MM.1S (cell line): ENCODE results near the gene IL3.

Experiments used
- DNase-seq: peaks from one replicate; pipeline ENCODE4 v3.0.0-alpha.2; 2015
- H2AFZ ChIP-seq: fragments of 300-600 bp; sonication (generic); 2 replicates; pipeline ENCODE4 v1.6.0; 2016; ENCODE audit warnings: antibody characterized with exemption, low read length
- H3F3A ChIP-seq: fragments of 300-600 bp; sonication (generic); 2 replicates; pipeline ENCODE4 v1.6.1; 2016; ENCODE audit warnings: mild to moderate bottlenecking, antibody characterized with exemption, low read length, moderate library complexity, mixed read lengths; ENCODE audit not compliant: insufficient read depth
- H3K27ac ChIP-seq: fragments of 300-600 bp; sonication (generic); 2 replicates; pipeline ENCODE4 v1.5.1; 2016; ENCODE audit warnings: mild to moderate bottlenecking, low read length
- H3K27me3 ChIP-seq: fragments of 300-600 bp; sonication (generic); replicated peaks from 2 replicates; pipeline ENCODE4 v1.6.0; 2016; ENCODE audit warnings: low read length; ENCODE audit not compliant: insufficient read depth
- H3K36me3 ChIP-seq: fragments of 300-600 bp; sonication (generic); replicated peaks from 2 replicates; pipeline ENCODE4 v1.6.1; 2016; ENCODE audit warnings: mild to moderate bottlenecking, low read length, mixed read lengths; ENCODE audit not compliant: insufficient read depth
- H3K4me1 ChIP-seq: fragments of 300-600 bp; sonication (generic); 2 replicates; pipeline ENCODE4 v1.6.1; 2016; ENCODE audit warnings: low read length, mixed read lengths
- H3K4me2 ChIP-seq: fragments of 300-600 bp; sonication (generic); 2 replicates; pipeline ENCODE4 v1.6.0; 2016; ENCODE audit warnings: low read depth, low read length
- H3K4me3 ChIP-seq: fragments of 300-600 bp; sonication (generic); 2 replicates; pipeline ENCODE4 v1.5.1; 2016; ENCODE audit warnings: low read length, mixed read lengths
- H3K79me2 ChIP-seq: fragments of 300-600 bp; sonication (generic); 2 replicates; pipeline ENCODE4 v1.6.1; 2016; ENCODE audit warnings: mixed run types, low read length, mixed read lengths
- H3K9ac ChIP-seq: fragments of 300-600 bp; sonication (generic); 2 replicates; pipeline ENCODE4 v1.6.1; 2016; ENCODE audit warnings: low read length, mixed read lengths
- H3K9me2 ChIP-seq: fragments of 300-600 bp; sonication (generic); replicated peaks from 2 replicates; pipeline ENCODE4 v1.6.1; 2016; ENCODE audit warnings: mild to moderate bottlenecking, low read length, mixed read lengths; ENCODE audit not compliant: insufficient read depth
- H3K9me3 ChIP-seq: fragments of 300-600 bp; sonication (generic); replicated peaks from 2 replicates; pipeline ENCODE4 v1.6.1; 2016; ENCODE audit warnings: mild to moderate bottlenecking, low read length, mixed read lengths; ENCODE audit not compliant: insufficient read depth
- H4K20me1 ChIP-seq: fragments of 300-600 bp; sonication (generic); 2 replicates; pipeline ENCODE4 v1.6.1; 2016; ENCODE audit warnings: mild to moderate bottlenecking, low read length, moderate library complexity, mixed read lengths; ENCODE audit not compliant: insufficient read depth
- CTCF ChIP-seq: fragments of 300-600 bp; sonication (generic); IDR thresholded peaks from 2 replicates; pipeline ENCODE4 v1.5.1; 2016; ENCODE audit warnings: antibody characterized with exemption, low read length, mixed read lengths
- EZH2 ChIP-seq: fragments of 300-600 bp; sonication (generic); optimal IDR thresholded peaks from 2 replicates; pipeline ENCODE3; 2017; ENCODE audit warnings: low read depth, mild to moderate bottlenecking, antibody characterized with exemption, low read length, mixed read lengths
- EZH2phosphoT487 ChIP-seq: fragments of 300-600 bp; sonication (generic); IDR thresholded peaks from 2 replicates; pipeline ENCODE4 v1.6.1; 2018; ENCODE audit warnings: antibody characterized with exemption, low read length

Gene IL3

GRCh38 chr5:132050136-132050535, 10.3 kb upstream of the IL3 start:
- H3K9me2 ChIP-seq, result no peaks in the 10 kb centered on the region
- H4K20me1 ChIP-seq, result no peaks in the 10 kb centered on the region
- no peaks in the 10 kb centered on the region for H3K4me1 ChIP-seq
- no peak for TF ChIP-seq CTCF
- TF ChIP-seq EZH2, result no peak
- TF ChIP-seq EZH2phosphoT487, result no peak
- H3K27me3 ChIP-seq, result no peaks in the 10 kb centered on the region; the same call in 1 of the 2 replicates
- H3F3A ChIP-seq, result no peaks in the 10 kb centered on the region
- H3K4me3 ChIP-seq, result no peak overlapping the region
- H3K9ac ChIP-seq, result no peak overlapping the region
- no peak overlapping the region for H3K4me2 ChIP-seq
- DNase-seq, result no peak
- no peak overlapping the region for H3K27ac ChIP-seq
- no peaks in the 10 kb centered on the region for H3K9me3 ChIP-seq
- no peaks in the 10 kb centered on the region for H3K36me3 ChIP-seq
- H3K79me2 ChIP-seq, result no peaks in the 10 kb centered on the region
- no peak overlapping the region for H2AFZ ChIP-seq

- H3K27me3 ChIP-seq, result no peaks in the 10 kb centered on the region; the same call in 1 of the 2 replicates
- H3K36me3 ChIP-seq, result no peaks in the 10 kb centered on the region
- H3K4me3 ChIP-seq, result no peak overlapping the region
- H3K9ac ChIP-seq, result no peak overlapping the region
- H3F3A ChIP-seq, result no peaks in the 10 kb centered on the region
- no peak overlapping the region for H2AFZ ChIP-seq
- H3K79me2 ChIP-seq, result no peaks in the 10 kb centered on the region
- TF ChIP-seq CTCF, result no peak
- no peak for TF ChIP-seq EZH2
- TF ChIP-seq EZH2phosphoT487, result no peak
- H3K4me1 ChIP-seq, result no peaks in the 10 kb centered on the region
- no peaks in the 10 kb centered on the region for H4K20me1 ChIP-seq
- no peaks in the 10 kb centered on the region for H3K9me3 ChIP-seq
- H3K4me2 ChIP-seq, result no peak overlapping the region
- no peak overlapping the region for H3K27ac ChIP-seq
- no peak for DNase-seq
- no peaks in the 10 kb centered on the region for H3K9me2 ChIP-seq
Measured at GRCh38 chr5:132050661-132051552, 9.5 kb upstream of the IL3 start.

GRCh38 chr5:132052520-132052919, 7.9 kb upstream of the IL3 start:
- Histone ChIP-seq H4K20me1 (no peaks in the 10 kb centered on the region), H3K27ac (no peak overlapping the region), H3K4me1 (no peaks in the 10 kb centered on the region), H3K79me2 (no peaks in the 10 kb centered on the region), H2AFZ (no peak overlapping the region), H3K27me3 (no peaks in the 10 kb centered on the region; the same call in 1 of the 2 replicates), H3K9ac (no peak overlapping the region), H3K4me2 (no peak overlapping the region), H3K9me3 (no peaks in the 10 kb centered on the region), H3K4me3 (no peak overlapping the region), H3K36me3 (no peaks in the 10 kb centered on the region), H3F3A (no peaks in the 10 kb centered on the region), H3K9me2 (no peaks in the 10 kb centered on the region)
- DNase-seq, result no peak
- TF ChIP-seq EZH2, result no peak
- no peak for TF ChIP-seq EZH2phosphoT487
- TF ChIP-seq CTCF, result no peak
